Measurements from ENCODE around the gene TCF12.

The TCF12 gene

GRCh38 chr15:56886932-56887781 lies 31.3 kb upstream of the TCF12 start:
- H3K4me2 ChIP-seq (ENCODE audit: low read length): peak overlapping the region; percentile 77
- TF ChIP-seq CTCF (IDR thresholded peaks at IDR 0.05): no peak
- no peaks in the 10 kb centered on the region for H3K4me1 ChIP-seq
- H3K9me3 ChIP-seq (ENCODE audit: control insufficient read depth, low read length): no peaks in the 10 kb centered on the region
- H2AFZ ChIP-seq: peak overlapping the region; percentile 82
- H3K9ac ChIP-seq: no peak overlapping the region
- no peaks in the 10 kb centered on the region for H3K79me2 ChIP-seq
- peak overlapping the region; percentile 70 for H3K4me3 ChIP-seq (ENCODE audit: low read depth, low read length)
- no peaks in the 10 kb centered on the region for H3K27me3 ChIP-seq (ENCODE audit: control insufficient read depth, insufficient read depth, low read length)
- peak overlapping the region; percentile 91 for H3K27ac ChIP-seq
- no peaks in the 10 kb centered on the region for H3K36me3 ChIP-seq (ENCODE audit: control insufficient read depth, insufficient read depth, low read length)

- Histone ChIP-seq H3K27me3 (ENCODE audit: control insufficient read depth, insufficient read depth, low read length) (no peaks in the 10 kb centered on the region), H3K9ac (no peak overlapping the region), H3K27ac (peak overlapping the region; percentile 91), H3K4me3 (ENCODE audit: low read depth, low read length) (peak overlapping the region; percentile 70), H3K79me2 (no peaks in the 10 kb centered on the region), H3K4me1 (no peaks in the 10 kb centered on the region), H2AFZ (peak overlapping the region; percentile 82), H3K4me2 (ENCODE audit: low read length) (peak overlapping the region; percentile 77), H3K36me3 (ENCODE audit: control insufficient read depth, insufficient read depth, low read length) (no peaks in the 10 kb centered on the region), H3K9me3 (ENCODE audit: control insufficient read depth, low read length) (no peaks in the 10 kb centered on the region)
- TF ChIP-seq CTCF (IDR thresholded peaks at IDR 0.05): no peak
These were observed 30.5 kb upstream of the TCF12 start for GRCh38 chr15:56887782-56888438.

GRCh38 chr15:56890038-56890437 lies 28.4 kb upstream of the TCF12 start:
- Histone ChIP-seq H3K4me1 (no peaks in the 10 kb centered on the region), H3K9me3 (ENCODE audit: control insufficient read depth, low read length) (no peaks in the 10 kb centered on the region), H3K27ac (no peak overlapping the region), H3K9ac (no peak overlapping the region), H3K4me2 (ENCODE audit: low read length) (no peak overlapping the region), H3K27me3 (ENCODE audit: control insufficient read depth, insufficient read depth, low read length) (no peaks in the 10 kb centered on the region), H3K36me3 (ENCODE audit: control insufficient read depth, insufficient read depth, low read length) (no peaks in the 10 kb centered on the region), H3K79me2 (no peaks in the 10 kb centered on the region), H3K4me3 (ENCODE audit: low read depth, low read length) (no peak overlapping the region), H2AFZ (no peak overlapping the region)
- TF ChIP-seq CTCF (IDR thresholded peaks at IDR 0.05): no peak

GRCh38 chr15:56891852-56892440 lies 26.5 kb upstream of the TCF12 start:
- Histone ChIP-seq H3K79me2 (no peaks in the 10 kb centered on the region), H3K27me3 (ENCODE audit: control insufficient read depth, insufficient read depth, low read length) (no peaks in the 10 kb centered on the region), H3K4me2 (ENCODE audit: low read length) (no peak overlapping the region), H2AFZ (no peak overlapping the region), H3K36me3 (ENCODE audit: control insufficient read depth, insufficient read depth, low read length) (no peaks in the 10 kb centered on the region), H3K4me3 (ENCODE audit: low read depth, low read length) (no peak overlapping the region), H3K27ac (no peak overlapping the region), H3K9me3 (ENCODE audit: control insufficient read depth, low read length) (no peaks in the 10 kb centered on the region), H3K4me1 (no peaks in the 10 kb centered on the region), H3K9ac (no peak overlapping the region)
- TF ChIP-seq CTCF (IDR thresholded peaks at IDR 0.05): no peak
